K562 (cell line): Measurements from ENCODE around the gene TMEM132E.

Experiments used
- BACH1 ChIP-seq: fragments of 200-800 bp; sonication (Bioruptor generic); IDR thresholded peaks from 2 replicates; pipeline ENCODE4 v1.6.1; 2016; ENCODE audit warnings: missing genetic modification characterization, missing compliant biosample characterization
- CTCF ChIP-seq, 3 experiments: IDR thresholded peaks in 2 of 3; conservative IDR thresholded peaks in 1 of 3; 2 replicates each; pipeline ENCODE4 v1.5.1; 2011 to 2012; ENCODE audit warnings: low read length in 3 of 3, mild to moderate bottlenecking in 3 of 3, control low read depth in 2 of 3, improper control_type of control experiment in 1 of 3, inconsistent platforms in 1 of 3, low read depth in 1 of 3, mixed read lengths in 1 of 3, moderate library complexity in 1 of 3; ENCODE audit not compliant: insufficient read depth in 2 of 3
- HIVEP1 ChIP-seq: fragments of 250-450 bp; sonication (Bioruptor Pico); IDR thresholded peaks from 2 replicates; pipeline ENCODE4 v1.4.0; 2020; ENCODE audit warnings: mild to moderate bottlenecking
- LARP7 ChIP-seq: fragments of 450-650 bp; IDR thresholded peaks from 2 replicates; pipeline ENCODE4 v1.6.1; 2016
- NFIX ChIP-seq: fragments of 250-450 bp; sonication (Bioruptor Pico); IDR thresholded peaks from 2 replicates; pipeline ENCODE4 v1.4.0; 2020; ENCODE audit warnings: low read depth, mild to moderate bottlenecking, moderate library complexity
- RAD21 ChIP-seq, 2 experiments: fragments of 250-450 bp in 1 of 2; fragments of 450-650 bp in 1 of 2; sonication (Bioruptor Pico) in 1 of 2; formaldehyde crosslinking in 1 of 2; IDR thresholded peaks in 1 of 2; conservative IDR thresholded peaks in 1 of 2; 2 replicates each; pipeline versions ENCODE4 v1.4.0 to v1.8.0; 2020 to 2022; ENCODE audit warnings: mild to moderate bottlenecking in 2 of 2, moderate library complexity in 1 of 2
- REST ChIP-seq, 2 experiments: fragments of 450-650 bp; formaldehyde crosslinking in 1 of 2; IDR thresholded peaks; 2 replicates each; pipeline versions ENCODE4 v1.4.0 to v1.6.1; 2014 to 2020; ENCODE audit warnings: mild to moderate bottlenecking in 2 of 2, borderline replicate concordance in 1 of 2, low read depth in 1 of 2
- ZBTB7A ChIP-seq: IDR thresholded peaks from 2 replicates; pipeline ENCODE4 v1.6.1; 2011; ENCODE audit warnings: low read depth, mild to moderate bottlenecking, low read length, moderate library complexity, borderline replicate concordance; ENCODE audit not compliant: control insufficient read depth
- ZNF263 ChIP-seq: sonication (generic); formaldehyde crosslinking; IDR thresholded peaks from 2 replicates; pipeline ENCODE4 v1.8.0; 2022; ENCODE audit warnings: mild to moderate bottlenecking, missing genetic modification reagents, borderline replicate concordance
- ZNF57 ChIP-seq: fragments of 450-650 bp; formaldehyde crosslinking; IDR thresholded peaks from 2 replicates; pipeline ENCODE4 v1.4.0; 2020; ENCODE audit warnings: mild to moderate bottlenecking, moderate library complexity

- TF ChIP-seq ZNF57 (CRISPR knock-in tag), result no peak
- TF ChIP-seq RAD21 (CRISPR knock-in tag; conservative IDR thresholded peaks at IDR 0.05 in 1 of 2, IDR thresholded peaks at IDR 0.05 in 1 of 2), result no peak
- 0 out of 6 replicates have a peak, but pooled peaks of 1 of the 3 experiments have one; percentile 3 for TF ChIP-seq CTCF (IDR thresholded peaks at IDR 0.05 in 2 of 3, conservative IDR thresholded peaks at IDR 0.05 in 1 of 3; ENCODE audit: insufficient read depth in 2 of 3, low read depth in 1 of 3, low read length in 3 of 3)
- TF ChIP-seq HIVEP1 (CRISPR knock-in tag), result no peak
- no peak for TF ChIP-seq REST (IDR thresholded peaks at IDR 0.05; ENCODE audit: borderline replicate concordance)
- TF ChIP-seq REST (CRISPR knock-in tag; IDR thresholded peaks at IDR 0.05; ENCODE audit: low read depth), result no peak
- no peak for TF ChIP-seq NFIX (CRISPR knock-in tag)
- TF ChIP-seq ZBTB7A, result no peak
- TF ChIP-seq BACH1 (tag), result no peak
- no peak for TF ChIP-seq LARP7
- no peak for TF ChIP-seq ZNF263 (CRISPR knock-in tag)
These were observed 46.8 kb downstream of the TMEM132E start for GRCh38 chr17:34626121-34626681.
